Hematopoietic multipotent progenitor cell treated with erythropoietin and hydrocortisone succinate and interleukin-3 and kit ligand, for 15 days (in vitro differentiated cells): ENCODE measurements around the gene DUSP7.

ENCODE experiments used
- DNase-seq: peaks from one replicate; pipeline ENCODE4 v3.0.0-alpha.2; 2015; ENCODE audit warnings: low spot score

Gene DUSP7

GRCh38 chr3:52068055-52068571 lies 11.7 kb upstream of the DUSP7 start:
- DNase-seq = no peak

DNA sequence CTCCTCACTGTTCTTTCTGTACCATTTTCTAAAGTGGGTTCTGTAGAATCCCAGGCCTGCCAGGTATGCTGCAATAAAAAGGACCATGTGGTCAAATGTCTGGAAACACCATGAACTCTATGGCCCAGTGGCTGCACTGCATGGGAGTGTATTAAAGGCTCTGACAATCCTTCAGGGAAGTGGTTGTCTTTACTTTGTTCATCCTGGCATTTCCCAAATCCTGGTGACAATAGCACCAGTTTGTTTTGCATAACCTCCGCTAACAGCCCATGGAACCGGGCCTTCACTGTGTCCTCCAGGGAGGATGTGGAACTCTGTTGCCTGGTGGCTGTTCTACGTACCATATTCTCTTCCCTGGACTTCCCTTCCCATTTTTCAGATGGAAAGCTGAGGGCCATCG lies 11.2 kb upstream of the DUSP7 start:
- no peak for DNase-seq

GRCh38 chr3:52067046-52067445 lies 10.7 kb upstream of the DUSP7 start:
- no peak for DNase-seq

GRCh38 chr3:52065264-52065756 lies 8.9 kb upstream of the DUSP7 start:
- DNase-seq = no peak

GRCh38 chr3:52064561-52064960 lies 8.2 kb upstream of the DUSP7 start:
- DNase-seq = no peak

- no peak for DNase-seq
Observed at GRCh38 chr3:52063026-52063723, 6.8 kb upstream of the DUSP7 start.

- no peak for DNase-seq
Observed at GRCh38 chr3:52062505-52062904, 6.1 kb upstream of the DUSP7 start.

GRCh38 chr3:52061121-52061910 lies 4.9 kb upstream of the DUSP7 start:
- no peak for DNase-seq

DNA sequence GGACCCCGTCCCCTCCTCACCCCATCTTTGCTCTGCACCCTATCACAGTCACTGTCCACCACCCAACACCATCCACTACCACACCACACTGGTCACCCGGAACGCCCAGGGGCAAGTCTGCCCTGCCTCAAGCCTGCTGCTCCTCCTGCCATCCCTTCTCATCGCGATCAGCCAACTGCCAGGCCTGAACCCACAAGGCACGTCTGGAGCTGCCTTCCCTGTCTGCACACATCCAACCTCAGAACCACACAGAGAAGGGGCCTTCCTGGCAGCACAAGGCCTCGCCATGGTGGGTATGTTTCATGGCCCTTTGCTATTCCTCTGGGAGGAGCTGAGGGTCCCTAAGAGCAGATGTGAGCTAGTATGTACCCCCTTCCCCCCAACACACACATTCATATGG lies 3.4 kb upstream of the DUSP7 start:
- no peak for DNase-seq

- no peak for DNase-seq
Observed at GRCh38 chr3:52057812-52058495, 1.6 kb upstream of the DUSP7 start.

DNA sequence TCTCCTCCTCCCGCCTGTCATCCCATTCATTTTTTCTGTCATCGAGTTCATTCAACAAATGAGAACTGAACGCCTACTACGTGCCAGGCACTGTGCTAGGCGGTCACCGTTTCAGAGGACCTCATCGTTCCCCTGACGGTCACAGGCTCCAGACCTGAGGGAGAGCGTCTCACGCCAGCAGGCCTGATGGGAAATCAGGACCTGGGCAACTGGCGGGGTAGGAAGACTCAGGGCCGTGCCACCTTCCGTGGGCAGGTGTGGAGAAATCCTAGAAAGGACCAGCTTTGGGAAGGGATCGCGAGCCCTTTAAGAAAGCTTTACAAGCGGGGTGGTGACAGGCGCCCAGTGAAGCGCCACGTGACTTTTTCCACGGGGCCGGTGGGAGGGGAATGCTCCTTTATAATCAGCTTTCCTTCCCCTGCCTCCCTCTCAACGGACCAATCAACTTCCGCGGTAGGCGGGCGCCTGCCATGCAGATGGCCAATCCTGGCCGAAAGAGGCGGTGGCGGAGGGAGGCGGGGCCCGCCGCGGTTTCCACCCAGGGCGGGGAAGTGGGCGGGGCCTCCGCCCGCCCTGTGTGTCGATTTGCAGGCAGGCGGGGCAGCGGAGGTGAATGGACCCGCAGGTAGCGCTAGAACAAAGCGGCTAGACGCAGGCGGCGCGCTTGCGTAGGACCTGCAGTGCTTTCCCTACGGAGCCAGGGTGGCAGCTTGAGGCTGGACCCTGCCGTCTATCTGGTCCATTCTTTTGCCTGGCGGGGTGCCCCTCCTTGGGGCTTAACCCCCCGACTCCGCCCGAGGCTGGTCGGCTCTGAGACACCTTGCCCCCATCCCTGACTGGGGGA lies 819 bp upstream of the DUSP7 start:
- peak; percentile 99 for DNase-seq

DNA sequence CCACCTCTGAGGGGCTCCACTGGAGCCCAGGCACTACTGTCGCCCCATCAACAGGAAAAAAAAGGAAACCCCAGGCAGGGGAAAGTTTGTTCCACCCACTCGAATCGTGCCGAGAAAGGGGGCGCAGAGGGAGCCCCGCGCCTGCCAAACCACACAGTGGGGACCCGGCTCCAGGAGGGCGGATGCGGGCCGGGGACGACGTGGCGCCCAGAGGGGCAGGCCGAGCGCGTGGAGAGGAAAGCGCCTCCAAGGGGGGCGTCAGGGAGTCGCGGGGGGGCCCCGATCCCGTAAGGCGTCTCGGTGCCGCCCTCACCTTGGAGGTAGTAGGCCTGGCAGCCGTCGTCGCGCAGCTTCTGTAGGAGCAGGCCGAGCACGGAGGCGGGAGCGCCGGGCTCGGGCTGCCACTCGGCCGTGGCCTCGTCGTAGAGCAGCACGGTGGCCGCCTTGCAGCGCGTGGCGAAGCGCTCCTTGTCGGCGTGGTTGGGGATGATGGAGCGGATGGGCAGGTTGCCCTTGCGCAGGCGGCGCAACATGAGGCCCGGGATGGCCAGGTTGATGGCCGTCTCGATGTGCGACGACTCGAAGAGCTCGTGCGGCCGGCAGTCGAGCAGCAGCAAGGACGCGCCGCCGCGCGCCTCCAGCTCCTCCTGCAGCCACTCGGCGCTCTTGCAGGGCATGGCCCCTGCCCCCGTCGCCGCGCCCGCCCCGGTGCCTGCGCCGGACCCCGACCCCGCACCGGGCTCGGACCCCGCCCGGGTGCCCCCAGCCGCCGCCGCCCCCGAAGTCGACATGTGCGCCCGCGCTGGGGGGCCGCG lies 627 bp downstream of the DUSP7 start:
- DNase-seq = peak; percentile 35

DNA sequence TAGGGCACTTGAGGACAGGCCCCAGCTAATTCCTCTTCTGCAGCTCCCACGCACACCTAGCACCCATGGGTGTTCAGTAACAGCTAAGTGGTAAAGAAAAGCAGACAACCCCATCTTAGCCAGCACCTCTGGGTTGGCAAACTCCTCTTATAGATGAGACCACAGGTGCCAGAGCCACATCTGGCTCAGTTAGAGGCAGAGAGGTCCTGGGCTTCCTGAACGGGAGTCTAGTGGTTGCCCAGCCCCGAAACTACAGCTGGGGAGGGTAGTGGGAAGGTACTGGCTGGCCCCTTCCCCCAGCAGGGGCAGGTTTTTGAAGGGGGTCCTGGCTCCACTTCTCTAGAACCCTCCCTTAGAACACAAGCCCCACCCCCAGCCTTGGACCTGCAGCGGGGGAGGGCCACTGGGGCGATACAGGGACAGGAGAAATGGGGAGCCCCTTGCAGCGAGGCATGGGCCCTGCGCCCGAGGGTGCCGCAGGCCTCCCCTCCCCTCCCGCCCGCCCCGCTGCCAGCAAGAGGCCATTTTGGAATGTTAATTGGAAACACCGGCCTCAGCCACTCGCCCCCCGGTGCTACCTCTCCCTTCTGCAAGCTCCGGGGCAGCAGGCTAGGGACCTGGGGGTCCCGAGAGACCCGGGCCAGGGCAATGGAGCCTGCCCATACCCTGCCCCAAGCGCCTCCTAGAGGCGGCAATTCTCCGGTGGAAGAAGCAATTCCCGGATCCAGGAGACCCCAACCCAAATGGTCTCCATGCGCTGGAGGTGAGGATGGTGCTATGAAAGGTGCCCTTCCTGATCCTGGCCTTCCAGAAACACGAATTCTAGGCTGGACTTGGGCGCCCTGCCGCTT lies 1.5 kb downstream of the DUSP7 start:
- no peak for DNase-seq

DNA sequence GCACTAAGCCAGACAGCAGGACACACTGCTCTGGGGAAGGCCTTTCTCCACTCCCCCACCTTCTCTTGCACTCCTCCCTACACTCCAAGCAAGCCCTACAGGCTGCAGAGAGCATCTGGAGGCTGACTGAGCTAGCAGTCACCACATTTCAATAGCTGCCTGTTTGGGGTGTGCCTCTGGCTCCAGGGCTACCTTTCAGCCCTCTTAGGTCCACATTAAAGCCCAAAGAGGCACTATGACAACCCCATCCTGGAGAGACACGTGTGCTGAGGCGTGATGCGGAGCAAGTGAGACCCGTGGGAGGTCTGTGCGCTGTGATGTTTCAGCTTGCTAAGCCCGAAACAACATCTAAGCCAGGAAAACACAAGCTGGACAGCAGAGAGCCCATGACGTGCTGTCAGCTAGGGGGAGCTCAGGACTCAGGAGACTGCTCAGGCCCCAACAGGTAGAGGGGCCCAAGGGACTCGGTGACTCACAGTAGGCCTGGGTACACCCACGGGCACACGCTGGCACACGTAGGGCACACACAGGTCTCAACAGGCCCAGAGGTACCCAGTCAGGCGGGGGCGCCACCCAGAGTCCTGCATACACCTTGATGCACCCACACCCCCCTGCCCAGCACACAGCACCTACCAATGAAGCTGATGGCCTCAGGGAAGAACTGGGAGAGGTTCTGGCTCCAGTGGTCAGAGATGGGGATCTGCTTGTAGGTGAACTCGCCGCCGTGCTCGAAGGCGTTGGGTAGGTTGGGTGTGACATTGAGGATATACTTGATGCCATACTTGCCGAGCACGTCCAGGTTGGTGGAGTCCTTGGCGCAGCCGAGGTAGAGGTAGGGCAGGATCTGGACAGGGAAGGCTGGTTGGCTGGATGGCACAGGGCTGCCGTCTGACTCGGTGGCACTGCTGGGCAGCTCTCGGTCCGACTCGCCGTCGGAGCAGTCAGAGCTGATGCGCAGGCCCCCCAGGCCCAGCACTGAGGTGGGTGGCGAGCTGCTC lies 2.8 kb downstream of the DUSP7 start:
- no peak for DNase-seq

DNA sequence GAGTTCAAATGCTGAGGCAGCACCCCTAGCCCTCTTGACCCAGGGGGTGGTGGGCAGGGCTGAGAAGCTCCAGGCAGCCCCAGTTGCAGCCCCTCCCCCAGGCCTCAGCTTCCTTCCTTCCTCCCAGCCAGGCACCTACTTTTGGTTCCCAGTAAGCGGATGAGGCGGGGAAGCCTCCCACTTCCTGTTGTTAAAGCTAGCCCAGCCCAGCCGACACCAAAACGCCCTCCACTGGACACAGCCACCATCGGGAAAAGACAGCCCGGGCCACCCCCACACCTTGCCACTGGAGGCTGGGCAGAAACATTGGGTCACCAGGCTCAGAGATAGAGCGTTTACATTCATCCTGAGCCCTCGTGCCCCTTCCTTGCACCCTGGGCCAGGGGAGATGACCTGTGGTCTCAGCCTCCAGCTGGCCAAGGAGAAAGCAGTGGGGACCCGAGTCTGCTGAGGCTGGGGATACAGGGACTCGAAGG lies 3.5 kb downstream of the DUSP7 start:
- no peak for DNase-seq

DNA sequence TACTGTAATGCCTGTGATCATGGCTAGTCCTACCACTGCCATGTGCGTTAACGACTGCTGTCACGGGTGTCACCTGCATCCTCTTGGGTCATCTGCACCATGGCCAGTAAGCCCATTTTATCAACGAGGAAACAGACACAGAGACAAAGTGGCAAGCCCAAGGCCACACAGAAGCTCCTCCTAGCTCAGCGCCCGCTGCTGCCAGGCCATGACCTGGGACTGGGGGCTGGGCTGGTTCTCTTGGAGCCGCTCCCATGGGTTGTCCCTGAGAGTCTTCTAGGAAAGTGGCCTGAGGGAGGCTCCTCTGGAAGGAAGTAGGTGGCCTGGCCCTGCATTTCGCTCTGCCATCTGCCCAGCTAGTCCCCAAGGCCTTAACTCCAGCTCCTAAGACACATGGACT lies 4.9 kb downstream of the DUSP7 start:
- no peak for DNase-seq

DNA sequence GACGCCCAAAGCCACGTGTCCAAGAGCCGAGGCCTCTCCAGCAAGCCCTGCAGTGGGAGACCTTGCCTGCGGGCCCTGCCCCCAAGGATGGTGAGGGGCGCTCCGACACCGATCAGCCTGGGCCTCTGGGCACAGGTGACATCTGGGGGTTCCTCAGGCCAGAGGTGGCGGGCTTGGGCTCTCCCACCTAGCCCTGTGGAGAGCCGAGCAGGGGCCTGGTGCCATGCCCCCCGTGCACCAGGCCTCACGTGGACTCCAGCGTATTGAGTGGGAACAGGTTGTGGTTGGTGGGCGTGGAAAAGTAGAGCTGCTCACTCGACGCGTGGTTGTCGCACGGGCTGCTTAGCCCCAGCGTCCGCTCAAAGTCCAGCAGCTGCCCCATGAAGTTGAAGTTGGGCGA lies 5.8 kb downstream of the DUSP7 start:
- no peak for DNase-seq

- no peak for DNase-seq
Observed at GRCh38 chr3:52049503-52049902, 6.9 kb downstream of the DUSP7 start.
